ENCODE data around the gene ZFTA.
A peak's percentile ranks its signal among the peaks of the same experiment; 100 is the strongest.

ZFTA gene

GRCh38 chr11:63745304-63746170 lies 23.0 kb downstream of the ZFTA start:
- no peak for DNase-seq

GRCh38 chr11:63738720-63739360 lies 29.7 kb downstream of the ZFTA start:
- peak; percentile 65 for DNase-seq

GRCh38 chr11:63737718-63738117 lies 30.9 kb downstream of the ZFTA start:
- no peak for DNase-seq

GRCh38 chr11:63736864-63737263 lies 31.7 kb downstream of the ZFTA start:
- DNase-seq = no peak

- no peak for DNase-seq
These were observed 39.2 kb downstream of the ZFTA start for GRCh38 chr11:63729326-63729725.

- no peak for DNase-seq
These were observed 48.0 kb downstream of the ZFTA start for GRCh38 chr11:63720611-63721010.

GRCh38 chr11:63719987-63720386 lies 48.6 kb downstream of the ZFTA start:
- DNase-seq = no peak

- DNase-seq = no peak
These were observed 49.6 kb downstream of the ZFTA start for GRCh38 chr11:63719001-63719400.
